ENCODE results near the gene SYP.
"Not testable (repeated sequence)": the region's sequence is repeated elsewhere in the genome, so short reads cannot be mapped to it uniquely, and the experiment has no call there.

Gene SYP

GRCh38 chrX:49191574-49192011, 8.4 kb downstream of the SYP start:
- in situ Hi-C loops (cut with HindIII; ENCODE audit: low sequenced_read_pairs) = no loop called here

DNA sequence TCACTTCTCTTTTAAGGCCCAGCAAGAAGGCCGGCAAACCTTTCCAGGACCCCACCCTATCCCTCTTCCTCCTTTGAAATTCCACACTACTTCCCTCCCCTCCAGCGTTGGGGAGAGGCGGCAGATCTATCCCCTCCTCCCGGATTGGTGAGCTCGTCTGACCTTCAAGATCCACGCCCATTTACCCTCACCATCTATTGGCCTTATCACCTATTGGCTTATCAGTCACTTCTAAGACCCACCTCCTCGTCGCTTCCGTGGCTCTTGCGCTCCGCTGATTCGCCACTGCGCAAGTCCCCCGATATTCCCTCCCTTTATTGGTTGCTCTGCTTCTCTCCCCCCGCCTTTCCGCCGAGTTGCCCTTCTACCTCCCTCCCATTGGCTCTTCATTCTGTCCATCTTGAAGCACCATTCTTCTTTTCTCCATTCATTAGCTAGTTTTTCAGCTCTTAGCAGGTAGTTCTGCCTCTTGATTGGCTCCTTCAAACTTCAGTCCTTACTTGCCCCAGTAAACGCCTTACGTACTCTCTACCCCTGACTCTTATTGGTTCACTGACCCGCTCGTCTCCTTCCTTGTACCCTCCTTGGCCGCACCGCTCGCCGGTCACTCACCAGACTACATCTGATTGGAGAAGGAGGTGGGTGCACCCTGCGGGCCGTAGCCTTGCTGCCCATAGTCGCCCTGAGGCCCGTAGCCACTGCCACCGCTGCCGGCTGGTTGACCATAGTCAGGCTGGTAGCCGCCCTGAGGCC, 9.0 kb downstream of the SYP start:
- in situ Hi-C loops (cut with HindIII; ENCODE audit: low sequenced_read_pairs) = no loop called here

DNA sequence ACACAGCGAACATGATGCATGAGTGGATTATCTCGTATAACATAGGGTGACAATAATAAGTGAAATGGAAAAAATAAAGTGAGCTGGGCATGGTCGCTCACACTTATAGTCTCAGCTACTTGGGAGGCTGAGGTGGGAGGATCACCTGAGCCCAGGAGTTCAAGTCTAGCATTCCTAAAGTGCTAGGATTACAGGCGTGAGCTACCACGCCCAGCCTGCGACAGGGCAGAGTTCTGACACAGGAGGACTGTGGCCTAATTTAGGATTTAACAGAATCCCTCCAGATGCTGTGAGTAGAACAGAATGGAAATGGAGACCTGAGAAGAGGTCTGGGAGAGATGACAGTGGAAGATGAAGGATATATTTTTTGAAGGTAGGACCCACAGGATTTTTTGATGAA, 10.4 kb downstream of the SYP start:
- in situ Hi-C loops (cut with HindIII; ENCODE audit: low sequenced_read_pairs) = no loop called here

- in situ Hi-C loops (cut with HindIII; ENCODE audit: low sequenced_read_pairs) = no loop called here
Measured at GRCh38 chrX:49188468-49189076, 11.4 kb downstream of the SYP start.

GRCh38 chrX:49187526-49187925, 12.5 kb downstream of the SYP start:
- in situ Hi-C loops (cut with HindIII; ENCODE audit: low sequenced_read_pairs) = no loop called here

- in situ Hi-C loops (cut with HindIII; ENCODE audit: low sequenced_read_pairs) = no loop called here
Measured at GRCh38 chrX:49187028-49187394, 13.0 kb downstream of the SYP start.

DNA sequence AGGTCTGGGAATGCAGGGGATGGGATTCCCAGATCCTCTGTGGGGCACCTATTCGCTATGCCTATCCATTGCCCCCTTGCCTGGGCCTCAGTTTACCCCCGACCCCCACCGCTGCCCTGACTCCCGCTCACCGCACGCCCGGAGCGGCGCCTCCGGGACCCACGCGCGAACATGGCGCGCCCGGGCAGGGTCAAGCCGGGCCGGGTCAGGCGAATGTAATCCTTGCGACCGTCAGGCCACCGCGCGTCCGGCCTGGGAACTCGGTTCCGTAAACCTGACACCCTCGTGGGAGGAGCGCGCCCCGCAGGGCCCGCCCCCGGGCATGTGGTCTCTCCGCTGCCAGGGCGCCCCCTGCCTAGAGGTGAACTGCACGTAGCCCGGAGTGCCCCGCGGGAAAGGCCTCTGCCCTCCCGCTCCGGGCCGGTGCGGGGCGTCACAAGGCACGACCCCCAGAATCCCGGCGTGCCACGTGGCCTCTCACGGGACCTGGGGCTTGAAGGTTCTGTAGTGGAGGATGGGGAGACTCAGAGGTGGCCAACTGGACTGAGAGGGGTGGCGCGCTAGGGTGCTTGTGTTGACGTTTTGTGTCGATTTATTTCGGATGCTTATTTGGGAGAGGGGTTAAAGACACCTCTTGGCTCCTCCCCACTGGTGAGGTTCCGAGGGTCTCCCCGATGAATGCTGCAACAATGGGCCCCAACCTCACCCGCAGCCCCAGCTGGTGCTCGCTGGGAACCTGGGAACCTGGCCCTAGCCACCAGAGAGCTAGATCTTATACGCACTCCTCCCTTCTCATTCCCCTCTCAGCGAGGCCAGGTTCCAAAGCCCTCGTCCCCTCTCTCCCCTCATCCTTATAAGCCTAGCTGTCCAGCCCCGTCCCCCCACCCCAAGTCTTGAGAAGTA, 13.6 kb downstream of the SYP start, which contains the start of gene PRICKLE3:
TSS of gene PRICKLE3 (minus strand) at position 249 of the 903 bp plus-strand sequence. CDS start at position 173, 76 bp downstream.
- in situ Hi-C loops (cut with HindIII; ENCODE audit: low sequenced_read_pairs) = no loop called here

- in situ Hi-C loops (cut with HindIII; ENCODE audit: low sequenced_read_pairs) = no loop called here
Measured at GRCh38 chrX:49184294-49185281, 15.4 kb downstream of the SYP start.

DNA sequence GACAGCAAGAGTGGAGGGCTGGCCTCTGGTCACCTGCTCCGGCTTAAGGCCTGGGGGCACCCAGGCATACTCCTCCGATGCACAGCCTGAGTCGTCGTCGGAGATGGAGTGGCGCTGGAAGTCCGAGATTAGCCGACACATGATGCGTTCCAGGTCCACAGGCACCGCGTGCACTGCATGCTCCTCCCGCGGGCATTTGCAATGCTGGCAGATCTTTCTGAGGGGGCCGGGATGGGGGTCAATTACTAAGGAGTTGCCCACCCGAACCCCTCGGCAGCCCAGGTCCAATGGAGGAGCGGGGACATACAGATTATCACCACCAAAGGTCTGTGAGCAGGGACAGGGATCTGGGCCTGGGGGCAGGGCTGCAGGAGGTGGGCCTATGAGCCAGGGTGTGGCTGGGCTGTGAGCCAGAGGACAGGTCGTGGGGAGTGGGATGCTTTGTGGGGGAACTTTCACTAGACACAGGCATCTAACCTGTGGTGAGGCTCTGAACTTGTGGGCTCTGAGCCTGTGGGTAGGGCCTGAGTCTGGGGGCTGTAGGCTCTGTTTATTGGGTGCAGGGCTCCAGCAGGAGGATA, 16.2 kb downstream of the SYP start:
- in situ Hi-C loops (cut with HindIII; ENCODE audit: low sequenced_read_pairs) = no loop called here

DNA sequence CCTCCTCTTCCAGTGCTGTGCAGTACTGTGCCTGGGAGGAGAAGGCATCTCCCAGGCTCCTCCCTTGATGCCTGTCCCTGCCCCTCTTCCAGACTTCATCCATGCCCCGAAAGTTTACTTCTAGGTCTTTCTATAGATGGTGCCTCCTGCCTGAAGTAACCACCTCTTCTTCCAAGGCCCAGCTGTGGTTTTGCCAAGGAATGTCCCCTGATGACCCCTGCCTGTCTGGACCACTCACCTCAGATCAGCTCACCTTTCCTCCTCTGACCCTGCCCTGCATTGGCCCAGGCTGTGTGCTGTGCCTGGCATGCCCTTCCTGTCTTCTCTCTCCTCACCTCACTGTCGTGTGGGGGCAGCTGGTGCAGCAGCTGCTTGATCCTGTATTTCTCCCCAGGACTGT, 20.6 kb downstream of the SYP start:
- in situ Hi-C loops (cut with HindIII; ENCODE audit: low sequenced_read_pairs) = no loop called here

DNA sequence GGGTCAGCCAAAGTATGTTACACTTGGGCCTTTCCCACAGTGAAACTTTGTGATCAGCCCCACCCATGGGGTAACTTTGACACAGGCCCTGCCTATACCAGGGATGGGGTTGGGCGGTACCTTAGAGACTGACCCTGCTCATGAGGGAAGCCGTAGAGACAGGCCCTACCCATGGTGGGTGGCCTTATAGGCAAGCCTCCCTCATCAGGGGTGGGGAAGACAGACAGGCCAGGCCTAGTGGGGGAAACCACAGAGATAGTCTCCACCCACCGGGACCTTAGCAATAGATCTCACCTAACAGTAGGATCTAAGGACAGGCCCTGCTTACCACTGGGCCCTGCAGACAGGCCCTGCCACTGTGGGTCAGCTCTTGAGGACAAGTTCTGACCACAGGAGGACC, 21.5 kb downstream of the SYP start:
- in situ Hi-C loops (cut with HindIII; ENCODE audit: low sequenced_read_pairs) = no loop called here

DNA sequence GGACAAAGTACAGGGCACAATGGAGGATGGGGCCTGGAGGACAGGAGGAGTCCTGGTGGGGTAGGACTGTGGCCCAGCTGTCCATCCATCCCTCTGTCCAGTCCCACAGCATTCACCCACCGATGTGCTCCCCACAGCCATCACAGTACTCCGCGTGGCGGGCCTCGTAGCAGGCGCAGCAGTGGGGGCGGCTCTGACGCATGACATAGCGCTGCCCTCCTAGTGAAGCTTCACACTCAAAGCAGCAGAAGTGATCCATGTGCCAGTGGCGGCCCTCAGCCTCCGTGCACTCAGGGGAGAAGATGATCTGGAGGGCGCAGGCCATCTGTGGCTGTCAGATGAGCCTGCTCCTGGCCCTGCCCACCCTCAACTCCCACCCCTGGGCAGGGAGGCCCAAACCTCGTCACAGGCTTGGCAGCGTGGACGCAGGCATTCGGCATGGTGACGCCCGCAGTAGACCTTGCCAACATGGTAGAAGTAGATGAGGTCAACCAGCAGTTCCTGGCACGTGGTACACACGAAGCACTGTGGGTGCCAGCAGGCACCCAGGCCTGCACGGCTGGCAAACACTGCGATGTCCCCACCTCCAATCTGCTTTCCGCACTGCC, 22.0 kb downstream of the SYP start:
- in situ Hi-C loops (cut with HindIII; ENCODE audit: low sequenced_read_pairs) = no loop called here

DNA sequence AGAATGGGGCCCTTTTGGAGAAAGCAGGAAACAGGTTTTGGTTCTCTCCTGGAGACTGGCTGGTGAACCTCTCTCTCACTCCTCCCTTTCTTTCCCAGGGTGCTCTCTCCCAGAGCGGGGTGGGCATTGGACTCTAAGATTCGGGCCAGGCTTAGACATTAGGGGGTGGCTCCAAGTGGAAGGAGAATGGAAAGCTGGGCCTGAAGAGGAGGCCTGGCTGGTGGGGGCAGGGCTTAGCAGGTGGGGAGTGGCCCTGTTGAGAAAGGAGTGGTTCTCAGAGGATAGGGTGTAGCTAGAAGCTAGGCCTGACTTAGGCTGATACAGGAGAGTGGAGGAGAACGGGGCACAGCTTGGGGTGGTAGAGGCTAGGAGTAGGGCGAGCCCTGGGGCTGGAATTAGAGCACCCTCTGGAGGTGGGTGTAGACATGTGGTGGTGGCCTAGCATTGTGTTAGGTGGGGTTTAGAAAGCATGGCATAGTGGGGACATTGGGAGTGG, 22.6 kb downstream of the SYP start:
- in situ Hi-C loops (cut with HindIII; ENCODE audit: low sequenced_read_pairs) = no loop called here

- in situ Hi-C loops (cut with HindIII; ENCODE audit: low sequenced_read_pairs) = no loop called here
Measured at GRCh38 chrX:49176421-49177326, 23.3 kb downstream of the SYP start.

DNA sequence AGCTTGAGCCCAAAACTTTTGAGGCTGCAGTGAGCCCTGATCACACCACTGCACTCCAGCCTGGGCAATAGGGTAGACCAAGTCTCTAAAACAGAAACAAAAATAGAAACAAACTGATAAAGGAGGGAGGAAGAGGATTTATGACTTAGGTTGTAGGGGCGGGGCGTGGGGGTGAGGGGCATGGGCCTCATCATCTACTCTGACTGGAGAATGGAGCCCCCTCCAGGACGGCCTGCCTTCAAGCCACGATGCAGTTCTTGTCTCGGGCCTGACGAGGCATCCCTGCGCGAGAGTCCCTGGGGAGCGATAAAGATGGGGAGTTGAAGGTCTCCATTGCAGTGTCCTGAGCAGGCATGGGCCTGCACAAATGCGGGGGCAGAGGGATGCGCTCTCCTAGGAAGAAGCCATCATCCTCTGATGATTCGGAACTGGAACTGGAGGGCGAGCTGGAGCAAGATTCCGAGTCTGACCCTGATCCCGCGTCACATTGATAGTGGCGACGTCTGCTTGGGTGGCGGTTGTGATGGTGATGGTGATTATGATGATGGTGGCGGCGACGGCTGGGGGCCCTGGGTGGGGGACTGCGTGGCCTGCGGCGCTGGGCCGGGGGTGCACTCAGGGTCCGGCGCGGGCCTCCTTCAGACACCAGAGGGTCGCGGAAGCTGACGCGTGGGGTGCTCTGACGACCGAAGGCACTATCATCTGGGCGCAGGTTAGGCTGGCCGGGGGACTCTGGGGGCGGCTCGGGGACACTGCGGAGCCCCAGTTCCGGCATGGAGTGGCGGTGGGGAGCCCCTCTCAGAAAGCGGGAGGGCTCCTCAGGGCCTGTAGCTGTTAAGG, 24.3 kb downstream of the SYP start:
- in situ Hi-C loops (cut with HindIII; ENCODE audit: low sequenced_read_pairs) = no loop called here

DNA sequence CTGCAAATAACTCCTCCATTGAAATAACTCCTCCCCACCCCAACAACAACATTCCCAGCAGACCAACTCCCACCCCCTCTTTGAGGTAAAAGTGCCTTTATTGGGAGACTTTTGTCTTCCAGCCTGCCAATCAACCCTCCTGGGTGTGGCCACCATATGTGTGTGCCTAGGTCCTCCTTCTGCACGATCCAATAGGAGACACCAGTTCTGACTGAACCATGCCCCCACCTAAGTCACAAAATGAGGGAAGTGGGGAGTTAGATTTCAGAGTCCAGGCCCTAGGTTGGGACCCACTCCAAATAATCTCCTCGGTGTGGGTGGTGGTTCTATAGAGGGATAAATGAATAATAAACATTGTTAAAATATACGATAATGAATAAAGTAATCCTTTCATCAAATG, 25.3 kb downstream of the SYP start:
- in situ Hi-C loops (cut with HindIII; ENCODE audit: low sequenced_read_pairs) = no loop called here

GRCh38 chrX:49173544-49173943, 26.4 kb downstream of the SYP start:
- in situ Hi-C loops (cut with HindIII; ENCODE audit: low sequenced_read_pairs) = not testable (repeated sequence)

All from endothelial cell of hepatic sinusoid (primary cell).